GM18868 (cell line): Measurements from ENCODE around the gene HEPACAM.

Experiments used
- ATAC-seq: cut with Tn5 transposase; IDR thresholded peaks from one replicate; pipeline ENCODE4 v1.9.1; 2021; ENCODE audit warnings: mild to moderate bottlenecking, moderate library complexity; ENCODE audit not compliant: unreplicated experiment

The HEPACAM gene

GRCh38 chr11:124943741-124944140 is 7.9 kb upstream of the HEPACAM start:
- ATAC-seq = no peak

- ATAC-seq = no peak
These were observed 7.4 kb upstream of the HEPACAM start for GRCh38 chr11:124943254-124943616.

GRCh38 chr11:124942466-124943253 is 6.8 kb upstream of the HEPACAM start:
- ATAC-seq = no peak

GRCh38 chr11:124941703-124942102 is 5.9 kb upstream of the HEPACAM start:
- ATAC-seq = no peak

- no peak for ATAC-seq
These were observed 3.1 kb upstream of the HEPACAM start for GRCh38 chr11:124938970-124939369.

GRCh38 chr11:124938206-124938765 is 2.4 kb upstream of the HEPACAM start:
- ATAC-seq = no peak

GRCh38 chr11:124937336-124937935 is 1.6 kb upstream of the HEPACAM start:
- ATAC-seq = no peak

GRCh38 chr11:124934862-124935547 is 842 bp downstream of the HEPACAM start:
- no peak for ATAC-seq

GRCh38 chr11:124930799-124931198 is 5.0 kb downstream of the HEPACAM start:
- ATAC-seq = peak; percentile 87

- no peak for ATAC-seq
These were observed 6.7 kb downstream of the HEPACAM start for GRCh38 chr11:124928942-124929665.

GRCh38 chr11:124923296-124923695 is 12.6 kb downstream of the HEPACAM start:
- no peak for ATAC-seq

GRCh38 chr11:124922831-124923230 is 13.0 kb downstream of the HEPACAM start:
- ATAC-seq = no peak

- no peak for ATAC-seq
These were observed 14.8 kb downstream of the HEPACAM start for GRCh38 chr11:124920870-124921609.

- ATAC-seq = no peak
These were observed 15.5 kb downstream of the HEPACAM start for GRCh38 chr11:124920356-124920755.

GRCh38 chr11:124919898-124920297 is 15.9 kb downstream of the HEPACAM start:
- no peak for ATAC-seq

- no peak for ATAC-seq
These were observed 16.9 kb downstream of the HEPACAM start, which contains the start of gene HEPN1 for GRCh38 chr11:124918950-124919349. TSS of gene HEPN1 (plus strand) at chr11:124919250.

- no peak for ATAC-seq
These were observed 18.7 kb downstream of the HEPACAM start for GRCh38 chr11:124917115-124917637.

GRCh38 chr11:124916370-124916710 is 19.5 kb downstream of the HEPACAM start:
- ATAC-seq = no peak

- no peak for ATAC-seq
These were observed 20.1 kb downstream of the HEPACAM start for GRCh38 chr11:124915541-124916369.
